Osteocyte (in vitro differentiated cells): ENCODE data around the gene COL4A2. TPM values are rescaled to one million over a fixed set of nuclear protein-coding genes. Genes with fewer than 3 reads are reported as not detected.

Source experiments
- DNase-seq: peaks from one replicate; pipeline ENCODE4 v3.0.0; 2021; ENCODE audit warnings: mixed read lengths; ENCODE audit not compliant: unreplicated experiment; ENCODE audit errors: extremely low spot score
- H3K27ac Mint-ChIP-seq: one replicate; pipeline ENCODE4 v1.8.0; 2021; ENCODE audit warnings: mild to moderate bottlenecking, mixed read lengths; ENCODE audit not compliant: unreplicated experiment
- H3K27me3 Mint-ChIP-seq: one replicate; pipeline ENCODE4 v1.8.0; 2021; ENCODE audit warnings: mixed read lengths; ENCODE audit not compliant: unreplicated experiment
- H3K36me3 Mint-ChIP-seq: one replicate; pipeline ENCODE4 v1.8.0; 2021; ENCODE audit warnings: mixed read lengths; ENCODE audit not compliant: unreplicated experiment
- H3K4me1 Mint-ChIP-seq: one replicate; pipeline ENCODE4 v1.8.0; 2021; ENCODE audit warnings: mixed read lengths; ENCODE audit not compliant: unreplicated experiment
- H3K4me3 Mint-ChIP-seq: one replicate; pipeline ENCODE4 v1.8.0; 2021; ENCODE audit warnings: mild to moderate bottlenecking, moderate library complexity, mixed read lengths; ENCODE audit not compliant: unreplicated experiment
- H3K9me3 Mint-ChIP-seq: one replicate; pipeline ENCODE4 v1.8.0; 2021; ENCODE audit warnings: mixed read lengths; ENCODE audit not compliant: unreplicated experiment
- total RNA-seq: library from RNA; stranded (reverse); gene quantifications from 2 replicates; pipeline ENCODE4 v1.2.1, GENCODE V29; 2021
- TF ChIP-seq, protein P1 (sequence below): fragments of 200-600 bp; sonication (generic); IDR thresholded peaks from 2 replicates; pipeline ENCODE4 v1.5.0; 2021; ENCODE audit warnings: antibody characterized with exemption, mild to moderate bottlenecking, moderate library complexity

Gene COL4A2
- total RNA-seq, 1 donor from 2014 or later: 2,001 TPM

DNA sequence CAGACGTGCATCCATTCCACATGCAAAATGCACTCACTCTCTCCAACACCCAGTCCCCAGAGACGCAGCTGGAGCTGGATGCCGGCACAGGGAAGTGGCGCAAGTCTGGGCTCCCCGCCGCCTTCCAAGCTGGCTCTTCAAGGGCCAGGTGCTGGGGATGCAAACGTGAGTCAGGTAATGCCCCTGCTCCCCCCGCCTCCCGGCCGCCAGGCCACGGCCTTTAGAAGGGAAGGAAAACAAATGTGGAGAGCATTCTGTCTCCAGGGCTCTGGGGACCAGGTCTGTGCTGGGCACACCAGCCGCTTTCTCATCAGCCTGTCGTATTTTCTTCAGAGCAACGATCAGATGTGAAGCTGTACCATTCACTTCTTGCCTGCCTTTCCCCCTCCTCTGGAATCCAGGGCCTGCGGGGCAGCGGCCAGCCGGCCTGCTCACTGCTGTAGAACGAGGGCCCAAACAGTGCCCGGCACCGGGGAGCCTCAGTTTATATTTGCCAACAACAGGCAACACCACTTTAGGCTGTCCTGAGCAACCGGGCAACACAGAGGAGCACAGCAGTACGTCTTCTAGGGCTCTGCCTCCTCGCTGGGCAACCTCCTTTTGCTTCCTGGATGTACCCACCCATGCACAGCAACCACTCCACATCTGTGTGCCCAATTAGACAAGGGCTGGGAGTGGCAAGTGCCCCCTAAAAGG is 250.7 kb downstream of the COL4A2 start:
- Mint-ChIP-seq H3K36me3 (peaks cover 17% of the 10 kb centered on the region), H3K27ac (no peak overlapping the region), H3K27me3 (no peaks in the 10 kb centered on the region), H3K9me3 (no peaks in the 10 kb centered on the region), H3K4me3 (no peak overlapping the region), H3K4me1 (peaks cover 29% of the 10 kb centered on the region)
- TF ChIP-seq, protein P1, sequence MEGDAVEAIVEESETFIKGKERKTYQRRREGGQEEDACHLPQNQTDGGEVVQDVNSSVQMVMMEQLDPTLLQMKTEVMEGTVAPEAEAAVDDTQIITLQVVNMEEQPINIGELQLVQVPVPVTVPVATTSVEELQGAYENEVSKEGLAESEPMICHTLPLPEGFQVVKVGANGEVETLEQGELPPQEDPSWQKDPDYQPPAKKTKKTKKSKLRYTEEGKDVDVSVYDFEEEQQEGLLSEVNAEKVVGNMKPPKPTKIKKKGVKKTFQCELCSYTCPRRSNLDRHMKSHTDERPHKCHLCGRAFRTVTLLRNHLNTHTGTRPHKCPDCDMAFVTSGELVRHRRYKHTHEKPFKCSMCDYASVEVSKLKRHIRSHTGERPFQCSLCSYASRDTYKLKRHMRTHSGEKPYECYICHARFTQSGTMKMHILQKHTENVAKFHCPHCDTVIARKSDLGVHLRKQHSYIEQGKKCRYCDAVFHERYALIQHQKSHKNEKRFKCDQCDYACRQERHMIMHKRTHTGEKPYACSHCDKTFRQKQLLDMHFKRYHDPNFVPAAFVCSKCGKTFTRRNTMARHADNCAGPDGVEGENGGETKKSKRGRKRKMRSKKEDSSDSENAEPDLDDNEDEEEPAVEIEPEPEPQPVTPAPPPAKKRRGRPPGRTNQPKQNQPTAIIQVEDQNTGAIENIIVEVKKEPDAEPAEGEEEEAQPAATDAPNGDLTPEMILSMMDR: no peak
- no peak for DNase-seq

DNA sequence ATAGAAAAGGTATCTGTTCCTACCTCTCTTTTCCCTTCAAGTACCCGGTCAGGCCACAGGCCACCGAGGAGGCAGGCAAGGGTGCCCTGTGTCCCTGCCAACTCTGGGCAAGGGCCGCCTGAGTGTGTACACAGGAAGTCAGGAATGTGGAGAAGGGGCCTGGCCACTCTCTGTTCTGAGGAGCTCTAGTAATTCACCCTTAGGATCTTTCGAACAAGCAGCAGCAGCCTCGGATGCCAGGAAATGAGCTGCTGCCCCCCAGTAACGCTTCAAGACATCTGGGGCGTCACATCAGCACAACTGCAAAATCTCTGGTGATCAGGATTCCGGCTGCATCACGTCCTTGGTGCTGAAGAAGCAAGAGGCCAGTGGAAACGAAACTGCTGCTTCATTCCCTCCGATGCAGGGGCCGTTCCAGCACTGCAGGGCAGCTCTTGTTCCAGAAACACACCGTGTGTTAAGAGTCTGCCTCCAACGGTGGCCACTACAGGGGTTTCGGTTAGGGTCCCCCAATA is 252.4 kb downstream of the COL4A2 start:
- Mint-ChIP-seq H3K27me3 (no peaks in the 10 kb centered on the region), H3K36me3 (peaks cover 15% of the 10 kb centered on the region), H3K4me3 (peak overlapping the region; percentile 96), H3K4me1 (peaks cover 38% of the 10 kb centered on the region), H3K27ac (peak overlapping the region; percentile 47), H3K9me3 (no peaks in the 10 kb centered on the region)
- no peak for DNase-seq
- TF ChIP-seq, protein P1: no peak

DNA sequence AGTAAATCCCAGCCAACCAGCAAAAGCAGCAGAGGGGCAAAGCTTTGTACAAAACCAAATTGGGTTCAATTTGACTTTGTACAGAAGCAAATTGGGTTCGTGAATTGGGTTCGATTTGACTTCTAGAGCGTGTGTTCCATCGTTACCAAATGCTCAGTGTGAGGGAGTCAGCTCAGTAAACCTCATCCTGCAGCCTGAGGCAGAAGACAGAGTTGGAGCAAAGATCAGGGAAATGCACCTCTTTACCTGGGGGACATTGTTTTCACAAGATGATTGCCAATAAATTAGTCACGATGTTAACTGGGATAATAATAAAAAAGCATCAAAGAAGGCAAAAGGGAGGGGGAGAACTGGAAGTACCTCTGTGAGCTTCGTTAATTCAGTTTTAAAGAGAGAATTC is 252.9 kb downstream of the COL4A2 start:
- H3K4me3 Mint-ChIP-seq: peak overlapping the region; percentile 96

DNA sequence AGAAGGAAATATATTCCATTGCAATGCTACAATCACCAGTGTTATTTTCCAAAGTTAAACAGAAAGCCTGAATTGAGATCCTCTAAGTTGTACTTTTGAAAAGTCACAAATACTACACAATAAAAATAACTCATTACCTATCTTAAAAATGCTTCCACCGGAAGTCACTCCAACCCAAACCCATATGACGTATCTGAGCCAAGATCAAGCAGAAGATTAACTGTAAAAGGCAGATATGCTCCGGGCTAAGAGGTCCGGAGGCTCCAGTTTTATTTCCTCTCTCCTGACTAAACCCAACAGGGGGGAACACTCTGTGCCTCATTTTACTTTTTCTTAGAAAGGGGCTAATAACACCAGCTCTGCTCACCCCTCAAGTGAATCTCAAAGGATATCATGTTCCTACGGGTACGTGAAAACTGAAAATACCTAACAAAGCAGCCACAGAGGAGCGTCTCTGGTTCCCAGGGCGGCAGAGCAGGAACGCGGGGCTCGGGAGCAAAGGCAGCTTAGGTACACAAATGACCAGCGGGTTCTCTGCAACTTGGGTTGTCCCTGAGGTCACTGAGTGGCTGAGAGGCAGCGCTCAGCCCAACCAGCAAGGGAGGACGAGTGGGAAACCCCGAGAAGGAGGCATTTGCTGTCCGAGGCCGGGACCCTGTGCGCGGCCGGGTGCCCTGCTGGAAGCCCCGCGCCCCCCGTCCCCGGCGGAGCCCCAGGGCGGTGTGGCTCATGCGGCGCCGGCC is 253.7 kb downstream of the COL4A2 start:
- peak overlapping the region; percentile 96 for H3K4me3 Mint-ChIP-seq
- H3K4me1 Mint-ChIP-seq: peaks cover 36% of the 10 kb centered on the region
- H3K27ac Mint-ChIP-seq: peak overlapping the region; percentile 84
- no peaks in the 10 kb centered on the region for H3K9me3 Mint-ChIP-seq
- H3K27me3 Mint-ChIP-seq: no peaks in the 10 kb centered on the region
- TF ChIP-seq, protein P1: no peak
- DNase-seq: no peak
- peaks cover 12% of the 10 kb centered on the region for H3K36me3 Mint-ChIP-seq

More for the DNA sequence above, 252.9 kb downstream of the COL4A2 start:
- Mint-ChIP-seq H3K9me3 (no peaks in the 10 kb centered on the region), H3K27ac (peak overlapping the region; percentile 47), H3K27me3 (no peaks in the 10 kb centered on the region), H3K4me1 (peaks cover 38% of the 10 kb centered on the region), H3K36me3 (peaks cover 15% of the 10 kb centered on the region)
- TF ChIP-seq, protein P1: no peak
- no peak for DNase-seq
